ENCODE measurements around the gene LIPA.
"Not testable (repeated sequence)": the region's sequence is repeated elsewhere in the genome, so short reads cannot be mapped to it uniquely, and the experiment has no call there.

Gene LIPA

DNA sequence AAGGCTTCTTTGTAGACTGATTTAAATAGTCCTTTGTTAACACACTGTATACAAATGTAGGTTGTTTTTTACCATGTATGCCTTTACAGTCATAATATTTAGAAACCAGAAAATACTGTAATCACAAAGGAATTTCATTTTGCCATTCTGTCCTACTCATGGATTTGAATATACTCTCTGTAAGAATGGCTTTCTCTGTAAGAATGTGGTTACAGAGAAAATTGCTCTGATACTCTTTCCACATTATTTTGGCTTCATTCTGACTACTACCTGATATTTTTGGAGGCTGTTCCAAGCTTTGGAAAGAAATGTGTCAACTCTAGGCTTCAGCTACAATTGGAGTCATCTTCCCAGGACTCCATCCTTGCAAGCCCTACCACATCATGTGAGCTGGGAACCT lies 68.0 kb downstream of the LIPA start:
- TF ChIP-seq CTCF (conservative IDR thresholded peaks at IDR 0.05): no peak
- no peak overlapping the region for H3K27ac ChIP-seq

GRCh38 chr10:89182894-89183293 lies 68.7 kb downstream of the LIPA start:
- no peak for TF ChIP-seq CTCF (conservative IDR thresholded peaks at IDR 0.05)

GRCh38 chr10:89175816-89176215 lies 75.8 kb downstream of the LIPA start:
- no peak overlapping the region for H3K27ac ChIP-seq
- no peak for TF ChIP-seq CTCF (conservative IDR thresholded peaks at IDR 0.05)

More at GRCh38 chr10:89182894-89183293, 68.7 kb downstream of the LIPA start:
- H3K27ac ChIP-seq: no peak overlapping the region

GRCh38 chr10:89173075-89173474 lies 78.5 kb downstream of the LIPA start:
- no peak overlapping the region for H3K27ac ChIP-seq
- TF ChIP-seq CTCF (conservative IDR thresholded peaks at IDR 0.05): no peak

- no peak overlapping the region for H3K27ac ChIP-seq
- TF ChIP-seq CTCF (conservative IDR thresholded peaks at IDR 0.05): no peak
These were observed 79.6 kb downstream of the LIPA start for GRCh38 chr10:89171996-89172395.

DNA sequence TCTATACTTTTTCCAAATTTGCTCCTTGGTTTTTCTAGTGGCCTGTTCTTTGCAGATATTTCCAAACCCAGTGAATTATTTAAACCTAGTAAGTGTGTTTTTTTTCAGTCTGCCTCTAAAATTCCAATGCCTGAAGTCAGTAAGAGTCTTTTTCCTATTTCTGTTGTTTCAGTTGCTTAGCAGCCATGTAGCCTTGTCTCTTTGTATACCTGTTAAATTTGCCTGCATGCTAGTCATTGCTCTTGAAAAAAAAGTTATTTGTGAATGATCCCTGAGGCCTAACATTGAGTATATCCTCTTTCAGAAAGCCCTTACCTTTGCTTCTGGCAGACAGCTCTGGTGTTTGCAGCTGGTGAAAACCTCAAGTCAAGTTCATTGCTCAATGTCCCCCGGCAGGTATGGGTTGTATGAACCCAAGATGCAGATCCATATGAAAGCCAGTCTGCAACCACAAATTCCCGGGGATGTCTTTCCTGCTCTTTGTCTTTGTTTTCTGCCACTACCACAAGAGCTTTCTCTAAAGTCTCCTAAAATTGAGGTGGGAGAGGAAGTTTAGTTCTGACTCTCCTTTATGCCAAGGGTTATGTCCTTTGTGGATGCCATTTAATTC lies 80.2 kb downstream of the LIPA start:
- TF ChIP-seq CTCF (conservative IDR thresholded peaks at IDR 0.05): no peak
- no peak overlapping the region for H3K27ac ChIP-seq

DNA sequence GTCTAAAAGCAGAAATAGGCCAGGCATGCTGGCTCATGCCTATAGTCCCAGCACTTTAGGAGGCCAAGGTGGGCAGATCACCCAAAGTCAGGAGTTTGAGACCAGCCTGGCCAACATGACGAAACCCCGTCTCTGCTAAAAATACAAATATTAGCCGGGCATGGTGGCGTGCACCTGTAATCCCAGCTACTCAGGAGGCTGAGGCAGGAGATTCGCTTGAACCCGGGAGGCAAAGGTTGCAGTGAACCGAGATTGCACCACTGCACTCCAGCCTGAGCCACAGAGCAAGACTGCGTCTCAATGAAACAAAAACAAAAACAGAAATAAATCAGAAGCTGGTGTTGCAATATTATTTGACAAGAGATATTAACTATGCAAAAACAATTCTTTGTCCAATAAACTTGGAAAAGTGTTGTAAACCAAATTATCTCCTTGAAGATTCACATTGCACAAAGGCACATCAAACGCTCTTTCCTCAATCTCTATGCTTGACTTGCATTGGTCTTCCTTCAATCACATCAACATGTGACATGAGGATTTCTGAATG lies 83.1 kb downstream of the LIPA start:
- not testable (repeated sequence) for H3K27ac ChIP-seq

GRCh38 chr10:89167915-89168314 lies 83.7 kb downstream of the LIPA start:
- H3K27ac ChIP-seq: no peak overlapping the region
- TF ChIP-seq CTCF (conservative IDR thresholded peaks at IDR 0.05): no peak
